IMR-90 (cell line): ENCODE data around the gene MASTL.

Experiments
- BHLHE40 ChIP-seq: fragments of 150-350 bp; IDR thresholded peaks from 2 replicates; pipeline ENCODE4 v1.6.1; 2016; ENCODE audit warnings: mild to moderate bottlenecking, low read depth, low read length
- CEBPB ChIP-seq: IDR thresholded peaks from 2 replicates; pipeline ENCODE4 v1.6.1; 2012; ENCODE audit warnings: low read depth, low read length, improper control_type of control experiment
- CTCF ChIP-seq: conservative IDR thresholded peaks from 2 replicates; pipeline ENCODE4 v1.5.1; 2012; ENCODE audit warnings: mild to moderate bottlenecking, low read depth, low read length, improper control_type of control experiment
- MAFK ChIP-seq: IDR thresholded peaks from 2 replicates; pipeline ENCODE4 v1.6.1; 2012; ENCODE audit warnings: low read depth, low read length, improper control_type of control experiment
- MXI1 ChIP-seq: IDR thresholded peaks from 2 replicates; pipeline ENCODE4 v1.6.1; 2012; ENCODE audit warnings: low read depth, mild to moderate bottlenecking, low read length, moderate library complexity, borderline replicate concordance
- POLR2A ChIP-seq: IDR thresholded peaks from 2 replicates; pipeline ENCODE4 v1.6.1; 2012; ENCODE audit warnings: mild to moderate bottlenecking, low read depth, low read length
- RAD21 ChIP-seq: IDR thresholded peaks from 2 replicates; pipeline ENCODE4 v1.6.1; 2012; ENCODE audit warnings: low read length, improper control_type of control experiment
- RCOR1 ChIP-seq: IDR thresholded peaks from 2 replicates; pipeline ENCODE4 v1.6.1; 2012; ENCODE audit warnings: mild to moderate bottlenecking, low read length, improper control_type of control experiment; ENCODE audit not compliant: insufficient replicate concordance
- RFX5 ChIP-seq: IDR thresholded peaks from 2 replicates; pipeline ENCODE4 v1.8.0; 2012; ENCODE audit warnings: low read depth, mild to moderate bottlenecking, low read length, moderate library complexity
- SMC3 ChIP-seq: fragments of 150-350 bp; IDR thresholded peaks from 2 replicates; pipeline ENCODE4 v1.6.1; 2016; ENCODE audit warnings: low read depth, mild to moderate bottlenecking, antibody characterized with exemption, low read length, moderate library complexity

- no peak for TF ChIP-seq RCOR1
- no peak for TF ChIP-seq MAFK
- TF ChIP-seq CTCF: no peak
- no peak for TF ChIP-seq POLR2A
- TF ChIP-seq RAD21: no peak
- no peak for TF ChIP-seq CEBPB
- no peak for TF ChIP-seq RFX5
- TF ChIP-seq MXI1: no peak
- no peak for TF ChIP-seq BHLHE40
- TF ChIP-seq SMC3: no peak
Measured at GRCh38 chr10:27145937-27146336, 9.2 kb upstream of the MASTL start.
